Activated CD4-positive, alpha-beta memory T cell treated with anti-CD3 and anti-CD28 coated beads, Interleukin-2, amount 10 ng/mL, durations not matched to agents 7 days and 5 days (primary cell): ENCODE data around the gene OR10Z1. TPM values are rescaled to one million over a fixed set of nuclear protein-coding genes. Genes with fewer than 3 reads are reported as not detected.

Source experiments
- CTCF ChIA-PET: fragments of 350-600 bp; sonication (Branson Sonifier 250); formaldehyde crosslinking; loops from one replicate; lab custom pipeline; 2021; ENCODE audit warnings: antibody characterized with exemption, inconsistent platforms; lab: Charles Lee
- POLR2A ChIA-PET: fragments of 350-600 bp; sonication (Branson Sonifier 250); formaldehyde crosslinking; loops from one replicate; lab custom pipeline; 2021; ENCODE audit warnings: antibody characterized with exemption; lab: Charles Lee
- DNase-seq: peaks from one replicate; pipeline ENCODE4 v3.0.0-alpha.2; 2020
- H3K27ac Mint-ChIP-seq: one replicate; pipeline ENCODE4 v1.8.0; 2021; ENCODE audit warnings: mild to moderate bottlenecking, mixed read lengths
- H3K27me3 Mint-ChIP-seq: one replicate; pipeline ENCODE4 v1.8.0; 2021; ENCODE audit warnings: mixed read lengths
- H3K36me3 Mint-ChIP-seq: one replicate; pipeline ENCODE4 v1.8.0; 2021; ENCODE audit warnings: low read depth, mixed read lengths
- H3K4me1 Mint-ChIP-seq: one replicate; pipeline ENCODE4 v1.8.0; 2021; ENCODE audit warnings: mixed read lengths
- H3K4me3 Mint-ChIP-seq: one replicate; pipeline ENCODE4 v1.8.0; 2021; ENCODE audit warnings: mild to moderate bottlenecking, mixed read lengths
- H3K9me3 Mint-ChIP-seq: one replicate; pipeline ENCODE4 v1.8.0; 2021; ENCODE audit warnings: mixed read lengths
- total RNA-seq, 2 experiments: library from RNA; stranded (reverse); gene quantifications; one replicate each; pipeline ENCODE4 v1.2.3, GENCODE V29; 2021

Gene OR10Z1
- not detected for total RNA-seq

DNA sequence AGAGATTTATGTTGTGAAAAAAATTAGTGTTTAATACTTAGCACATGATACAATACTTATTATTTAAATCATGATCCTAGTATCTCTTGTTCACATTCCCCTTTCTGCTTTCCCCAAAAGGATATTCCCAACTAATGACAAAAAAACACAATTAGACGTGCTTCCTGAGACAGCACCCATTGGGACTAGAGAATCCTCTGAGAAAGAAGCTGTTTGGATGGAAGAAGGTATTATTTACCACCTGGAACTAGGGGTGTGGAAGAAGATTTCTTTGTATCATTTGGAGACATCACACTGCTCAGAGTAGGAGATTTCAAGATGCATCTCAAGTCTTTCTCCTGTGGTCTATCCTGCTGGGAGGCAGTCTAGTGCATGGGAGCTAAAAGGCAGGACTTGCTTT, at the start of gene OR10Z1:
Gene OR10Z1, plus strand, starts transcription at position 301 of the 400 bp plus-strand sequence. CDS start 1,171 bp downstream, outside the sequence.
- CTCF ChIA-PET, result no interaction called here
- H3K4me1 Mint-ChIP-seq, result no peaks in the 10 kb centered on the region

DNA sequence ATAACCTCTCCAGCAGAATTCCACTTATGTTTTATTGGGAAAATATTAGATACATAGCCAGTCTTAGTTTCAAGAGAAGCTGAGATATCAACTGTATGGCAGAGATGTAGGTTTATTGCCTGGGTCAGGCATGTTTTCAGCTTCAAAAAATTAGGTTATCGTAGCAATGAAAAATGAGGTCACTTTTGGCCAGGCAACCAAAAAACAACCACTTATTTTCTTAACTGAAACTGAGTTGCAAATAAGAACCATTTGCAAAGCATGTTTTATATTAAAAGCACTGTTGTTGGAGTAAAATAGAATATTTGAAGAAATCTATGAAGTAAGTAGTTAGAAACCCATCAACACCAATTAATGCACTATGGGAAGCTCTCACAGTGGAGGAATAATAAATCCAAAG, 45.4 kb upstream of the OR10Z1 start:
- ChIA-PET POLR2A (no interaction called here), CTCF (no interaction called here)
- no peaks in the 10 kb centered on the region for H3K4me1 Mint-ChIP-seq
- H3K9me3 Mint-ChIP-seq, result no peaks in the 10 kb centered on the region
- H3K27me3 Mint-ChIP-seq, result peaks cover 10% of the 10 kb centered on the region
- no peak overlapping the region for H3K27ac Mint-ChIP-seq
- H3K4me3 Mint-ChIP-seq, result no peak overlapping the region
- no peaks in the 10 kb centered on the region for H3K36me3 Mint-ChIP-seq
- no peak for DNase-seq

More for the DNA sequence above, at the start of gene OR10Z1:
- no peak for DNase-seq
- no peaks in the 10 kb centered on the region for H3K36me3 Mint-ChIP-seq
- H3K4me3 Mint-ChIP-seq, result no peak within 1 kb of the TSS
- no peaks in the 10 kb centered on the region for H3K9me3 Mint-ChIP-seq
- H3K27me3 Mint-ChIP-seq, result peaks cover 10% of the 10 kb centered on the region
- POLR2A ChIA-PET, result no interaction called here
- H3K27ac Mint-ChIP-seq, result no peak within 1 kb of the TSS

DNA sequence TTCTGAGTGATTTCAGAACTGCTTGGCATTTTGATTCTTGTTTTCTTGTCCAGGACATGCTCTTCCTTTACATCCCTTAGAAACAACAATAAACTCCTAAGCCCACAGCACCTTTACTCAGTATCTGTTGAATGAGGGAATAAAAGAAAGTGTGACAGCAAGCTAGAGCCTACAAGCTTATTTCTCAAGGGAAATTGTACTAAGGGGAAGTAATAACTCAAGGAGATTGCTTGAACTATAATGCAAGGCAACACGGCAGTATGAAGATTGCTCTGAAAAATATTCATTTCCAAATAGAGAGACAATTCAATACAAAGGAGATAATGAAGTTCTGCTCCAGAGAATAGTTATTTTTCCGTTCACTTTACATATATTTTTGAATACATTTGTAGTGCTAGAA, 41.2 kb upstream of the OR10Z1 start:
- no peaks in the 10 kb centered on the region for H3K36me3 Mint-ChIP-seq
- H3K27me3 Mint-ChIP-seq, result peaks cover 10% of the 10 kb centered on the region
- no peaks in the 10 kb centered on the region for H3K4me1 Mint-ChIP-seq
- DNase-seq, result no peak
- H3K9me3 Mint-ChIP-seq, result peaks cover 2% of the 10 kb centered on the region
- POLR2A ChIA-PET, result no interaction called here
- H3K4me3 Mint-ChIP-seq, result no peak overlapping the region
- CTCF ChIA-PET, result no interaction called here
- no peak overlapping the region for H3K27ac Mint-ChIP-seq

- H3K27ac Mint-ChIP-seq, result no peak overlapping the region
- ChIA-PET POLR2A (no interaction called here), CTCF (no interaction called here)
- H3K36me3 Mint-ChIP-seq, result no peaks in the 10 kb centered on the region
- peaks cover 2% of the 10 kb centered on the region for H3K9me3 Mint-ChIP-seq
- H3K4me3 Mint-ChIP-seq, result no peak overlapping the region
- DNase-seq, result no peak
- H3K27me3 Mint-ChIP-seq, result peaks cover 10% of the 10 kb centered on the region
- H3K4me1 Mint-ChIP-seq, result no peaks in the 10 kb centered on the region
Observed at GRCh38 chr1:158564608-158565007, 40.5 kb upstream of the OR10Z1 start.

DNA sequence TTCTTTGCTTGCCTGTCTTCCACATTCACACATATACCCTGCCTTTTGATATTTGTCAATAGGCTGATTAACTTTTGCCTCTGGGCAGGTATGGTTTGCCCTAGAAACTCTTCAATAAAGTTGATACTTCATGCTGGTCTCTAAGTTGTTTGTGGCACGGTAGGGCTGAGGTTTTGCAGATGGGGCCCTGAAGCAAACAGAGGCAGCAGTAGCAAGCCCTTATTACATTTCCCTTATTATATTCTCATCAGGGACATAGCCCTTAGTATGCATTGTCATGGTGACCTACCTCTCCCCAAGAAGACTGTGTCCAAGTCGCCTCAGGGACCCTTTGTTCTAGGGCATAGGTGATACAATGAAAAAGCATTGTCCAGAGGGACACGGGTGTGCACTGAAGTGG, 34.6 kb upstream of the OR10Z1 start, which contains the start of gene OR6P1:
Gene OR6P1, minus strand, starts transcription at position 101 of the 400 bp plus-strand sequence. CDS start 6,976 bp downstream, outside the sequence.
- peaks cover 2% of the 10 kb centered on the region for H3K9me3 Mint-ChIP-seq
- ChIA-PET CTCF (no interaction called here), POLR2A (no interaction called here)
- H3K27me3 Mint-ChIP-seq, result peaks cover 19% of the 10 kb centered on the region
- no peak within 1 kb of the TSS for H3K4me3 Mint-ChIP-seq
- no peak within 1 kb of the TSS for H3K27ac Mint-ChIP-seq
- no peak for DNase-seq
- H3K4me1 Mint-ChIP-seq, result no peaks in the 10 kb centered on the region
- H3K36me3 Mint-ChIP-seq, result no peaks in the 10 kb centered on the region

DNA sequence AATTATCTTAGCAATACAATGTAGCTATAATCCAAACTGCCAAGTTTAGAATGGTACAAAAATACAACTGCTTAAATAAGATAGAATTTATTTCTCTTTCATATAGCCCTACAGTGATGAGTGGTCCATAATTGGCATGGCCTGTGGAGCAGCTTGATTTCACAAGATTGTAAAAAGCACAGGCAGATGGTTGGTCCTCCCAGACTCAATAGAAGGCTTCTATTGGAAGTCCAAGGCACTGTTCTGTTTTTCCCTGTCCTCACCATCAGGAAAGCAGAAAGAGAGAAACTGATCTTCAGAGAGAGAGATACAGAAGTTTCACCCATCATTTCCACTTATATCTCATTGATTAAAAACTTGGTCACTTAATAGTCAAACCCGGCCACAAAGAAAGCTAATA, 32.8 kb upstream of the OR10Z1 start:
- peaks cover 21% of the 10 kb centered on the region for H3K27me3 Mint-ChIP-seq
- H3K36me3 Mint-ChIP-seq, result no peaks in the 10 kb centered on the region
- H3K4me3 Mint-ChIP-seq, result no peak overlapping the region
- ChIA-PET CTCF (interaction anchor here (1.2 kb wide), 1 partner anchor 426 kb away, joined by 3 read pairs; no protein-coding TSS in a partner anchor), POLR2A (no interaction called here)
- DNase-seq, result no peak
- peaks cover 2% of the 10 kb centered on the region for H3K9me3 Mint-ChIP-seq
- no peaks in the 10 kb centered on the region for H3K4me1 Mint-ChIP-seq
- no peak overlapping the region for H3K27ac Mint-ChIP-seq

GRCh38 chr1:158577561-158577960, 27.5 kb upstream of the OR10Z1 start:
- H3K9me3 Mint-ChIP-seq, result no peaks in the 10 kb centered on the region
- ChIA-PET POLR2A (no interaction called here), CTCF (no interaction called here)
- H3K4me1 Mint-ChIP-seq, result no peaks in the 10 kb centered on the region
- no peak overlapping the region for H3K4me3 Mint-ChIP-seq
- H3K36me3 Mint-ChIP-seq, result no peaks in the 10 kb centered on the region
- H3K27me3 Mint-ChIP-seq, result peaks cover 13% of the 10 kb centered on the region
- H3K27ac Mint-ChIP-seq, result no peak overlapping the region
- no peak for DNase-seq

- Mint-ChIP-seq H3K36me3 (no peaks in the 10 kb centered on the region), H3K4me3 (no peak within 1 kb of the TSS), H3K27ac (no peak within 1 kb of the TSS), H3K4me1 (no peaks in the 10 kb centered on the region), H3K9me3 (no peaks in the 10 kb centered on the region), H3K27me3 (peaks cover 5% of the 10 kb centered on the region)
- POLR2A ChIA-PET, result no interaction called here
- DNase-seq, result no peak
- CTCF ChIA-PET, result no interaction called here
Observed at GRCh38 chr1:158579733-158580132, 25.3 kb upstream of the OR10Z1 start, which contains the start of gene OR10X1. Gene OR10X1, minus strand, starts transcription at chr1:158579899. Its CDS starts 0 bp downstream, at chr1:158579899.

GRCh38 chr1:158583962-158584361, 21.1 kb upstream of the OR10Z1 start:
- DNase-seq, result no peak

GRCh38 chr1:158586942-158587341, 18.1 kb upstream of the OR10Z1 start:
- ChIA-PET POLR2A (no interaction called here), CTCF (no interaction called here)
- no peaks in the 10 kb centered on the region for H3K36me3 Mint-ChIP-seq
- H3K9me3 Mint-ChIP-seq, result peaks cover 5% of the 10 kb centered on the region
- H3K4me3 Mint-ChIP-seq, result no peak overlapping the region
- no peak for DNase-seq
- no peaks in the 10 kb centered on the region for H3K4me1 Mint-ChIP-seq
- H3K27me3 Mint-ChIP-seq, result peaks cover 2% of the 10 kb centered on the region
- no peak overlapping the region for H3K27ac Mint-ChIP-seq

More at GRCh38 chr1:158583962-158584361, 21.1 kb upstream of the OR10Z1 start:
- H3K4me3 Mint-ChIP-seq, result no peak overlapping the region
- H3K36me3 Mint-ChIP-seq, result no peaks in the 10 kb centered on the region
- ChIA-PET POLR2A (no interaction called here), CTCF (no interaction called here)
- peaks cover 1% of the 10 kb centered on the region for H3K27me3 Mint-ChIP-seq
- no peaks in the 10 kb centered on the region for H3K4me1 Mint-ChIP-seq
- no peak overlapping the region for H3K27ac Mint-ChIP-seq
- peaks cover 5% of the 10 kb centered on the region for H3K9me3 Mint-ChIP-seq

GRCh38 chr1:158600735-158601134, 4.3 kb upstream of the OR10Z1 start:
- ChIA-PET CTCF (no interaction called here), POLR2A (no interaction called here)
- Mint-ChIP-seq H3K9me3 (peaks cover 13% of the 10 kb centered on the region), H3K4me3 (no peak overlapping the region), H3K36me3 (no peaks in the 10 kb centered on the region), H3K27ac (no peak overlapping the region), H3K27me3 (peaks cover 18% of the 10 kb centered on the region), H3K4me1 (no peaks in the 10 kb centered on the region)
- no peak for DNase-seq

DNA sequence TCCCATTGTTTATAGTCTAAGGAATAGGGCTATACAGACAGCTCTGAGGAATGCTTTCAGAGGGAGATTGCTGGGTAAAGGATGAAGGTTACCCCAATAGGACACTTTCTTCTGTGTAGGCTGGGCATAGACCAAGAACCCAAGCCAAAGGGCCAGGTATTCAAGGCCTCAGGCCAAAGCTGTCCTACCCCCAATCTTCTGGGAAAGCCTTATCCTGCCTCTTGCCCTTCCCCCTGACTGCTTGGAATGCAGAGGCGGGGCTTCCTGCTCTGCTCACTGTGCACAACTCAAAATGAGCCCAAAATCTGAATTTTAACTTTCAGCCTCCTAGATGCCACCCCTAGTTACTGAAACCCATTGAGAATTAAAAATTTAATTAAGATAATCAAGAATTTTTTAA, 2.2 kb downstream of the OR10Z1 start:
- CTCF ChIA-PET, result interaction anchor here (0.6 kb wide), 1 partner anchor 88 kb away, joined by 3 read pairs; no protein-coding TSS in a partner anchor
- Mint-ChIP-seq H3K36me3 (no peaks in the 10 kb centered on the region), H3K4me3 (no peak overlapping the region), H3K4me1 (peaks cover 2% of the 10 kb centered on the region), H3K9me3 (no peaks in the 10 kb centered on the region), H3K27me3 (peaks cover 10% of the 10 kb centered on the region), H3K27ac (no peak overlapping the region)
- POLR2A ChIA-PET, result no interaction called here
- no peak for DNase-seq

- DNase-seq, result no peak
- H3K4me1 Mint-ChIP-seq, result peaks cover 2% of the 10 kb centered on the region
- no peak overlapping the region for H3K27ac Mint-ChIP-seq
- no peak overlapping the region for H3K4me3 Mint-ChIP-seq
- CTCF ChIA-PET, result no interaction called here
- peaks cover 4% of the 10 kb centered on the region for H3K27me3 Mint-ChIP-seq
- no peaks in the 10 kb centered on the region for H3K9me3 Mint-ChIP-seq
- no peaks in the 10 kb centered on the region for H3K36me3 Mint-ChIP-seq
- POLR2A ChIA-PET, result no interaction called here
Observed at GRCh38 chr1:158611916-158612315, 6.8 kb downstream of the OR10Z1 start.

DNA sequence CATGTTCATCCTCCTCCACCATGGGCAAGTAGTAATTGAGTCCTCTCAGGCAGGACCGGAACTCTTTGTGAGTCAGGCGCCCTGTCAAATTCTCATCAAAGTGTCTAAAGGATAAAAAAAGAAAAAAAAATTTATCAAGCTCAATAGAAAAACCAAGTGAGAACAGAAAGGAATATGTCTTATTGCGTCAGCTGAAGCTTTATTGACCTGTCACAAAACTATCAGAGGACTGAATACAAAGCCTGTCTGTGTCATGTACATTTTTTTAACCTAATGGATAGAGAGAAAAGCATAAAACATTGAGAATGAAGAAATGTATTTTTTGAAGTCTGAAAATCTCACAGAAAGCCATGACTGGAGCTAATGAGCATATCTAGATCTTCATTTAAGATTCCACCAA, 8.7 kb downstream of the OR10Z1 start:
- Mint-ChIP-seq H3K4me1 (peaks cover 2% of the 10 kb centered on the region), H3K4me3 (no peak overlapping the region), H3K36me3 (no peaks in the 10 kb centered on the region), H3K27ac (no peak overlapping the region), H3K27me3 (peaks cover 8% of the 10 kb centered on the region), H3K9me3 (no peaks in the 10 kb centered on the region)
- CTCF ChIA-PET, result interaction anchor here (0.6 kb wide), 1 partner anchor 81 kb away, joined by 4 read pairs; no protein-coding TSS in a partner anchor
- POLR2A ChIA-PET, result no interaction called here
- DNase-seq, result no peak
